ENCODE data around the gene ANKRD45. TPM values are rescaled to one million over a fixed set of nuclear protein-coding genes. Genes with fewer than 3 reads are reported as not detected.
"Not testable (repeated sequence)": the region's sequence is repeated elsewhere in the genome, so short reads cannot be mapped to it uniquely, and the experiment has no call there.

Gene ANKRD45
- total and polyA plus RNA-seq, 9 donors: 0.21 to 0.69 (median 0.48) TPM

GRCh38 chr1:173580071-173580470 lies 89.6 kb downstream of the ANKRD45 start:
- H3K9me3 ChIP-seq (replicated peaks; ENCODE audit: control insufficient read depth, low read depth, low read length): no peaks in the 10 kb centered on the region
- no peaks in the 10 kb centered on the region for H3K27me3 ChIP-seq (ENCODE audit: control insufficient read depth, insufficient read depth, low read length)
- H3K4me1 ChIP-seq (ENCODE audit: control insufficient read depth, insufficient read depth, low read length): no peaks in the 10 kb centered on the region
- no peak for DNase-seq
- no peaks in the 10 kb centered on the region for H3K36me3 ChIP-seq (ENCODE audit: control insufficient read depth, insufficient read depth, low read length)
- WGBS (ENCODE audit: insufficient coverage): 62% methylated on average over 2 of the region's 3 CpGs
- no peak overlapping the region for H3K4me3 ChIP-seq (ENCODE audit: low read length)
- no peak overlapping the region for H3K27ac ChIP-seq (ENCODE audit: low read length)

- H3K4me1 ChIP-seq (ENCODE audit: control insufficient read depth, insufficient read depth, low read length): no peaks in the 10 kb centered on the region
These were observed 96.1 kb downstream of the ANKRD45 start for GRCh38 chr1:173573596-173573995.

GRCh38 chr1:173572201-173572873 lies 97.3 kb downstream of the ANKRD45 start:
- WGBS (ENCODE audit: insufficient coverage): no CpG with 5 or more reads among the region's 3 CpGs

More at GRCh38 chr1:173573596-173573995, 96.1 kb downstream of the ANKRD45 start:
- no peaks in the 10 kb centered on the region for H3K9me3 ChIP-seq (replicated peaks; ENCODE audit: control insufficient read depth, low read depth, low read length)
- no peak overlapping the region for H3K4me3 ChIP-seq (ENCODE audit: low read length)
- H3K36me3 ChIP-seq (ENCODE audit: control insufficient read depth, insufficient read depth, low read length): no peaks in the 10 kb centered on the region
- H3K27ac ChIP-seq (ENCODE audit: low read length): no peak overlapping the region
- WGBS (ENCODE audit: insufficient coverage): 72% methylated on average over 4 of the region's 4 CpGs
- H3K27me3 ChIP-seq (ENCODE audit: control insufficient read depth, insufficient read depth, low read length): no peaks in the 10 kb centered on the region
- DNase-seq: no peak

DNA sequence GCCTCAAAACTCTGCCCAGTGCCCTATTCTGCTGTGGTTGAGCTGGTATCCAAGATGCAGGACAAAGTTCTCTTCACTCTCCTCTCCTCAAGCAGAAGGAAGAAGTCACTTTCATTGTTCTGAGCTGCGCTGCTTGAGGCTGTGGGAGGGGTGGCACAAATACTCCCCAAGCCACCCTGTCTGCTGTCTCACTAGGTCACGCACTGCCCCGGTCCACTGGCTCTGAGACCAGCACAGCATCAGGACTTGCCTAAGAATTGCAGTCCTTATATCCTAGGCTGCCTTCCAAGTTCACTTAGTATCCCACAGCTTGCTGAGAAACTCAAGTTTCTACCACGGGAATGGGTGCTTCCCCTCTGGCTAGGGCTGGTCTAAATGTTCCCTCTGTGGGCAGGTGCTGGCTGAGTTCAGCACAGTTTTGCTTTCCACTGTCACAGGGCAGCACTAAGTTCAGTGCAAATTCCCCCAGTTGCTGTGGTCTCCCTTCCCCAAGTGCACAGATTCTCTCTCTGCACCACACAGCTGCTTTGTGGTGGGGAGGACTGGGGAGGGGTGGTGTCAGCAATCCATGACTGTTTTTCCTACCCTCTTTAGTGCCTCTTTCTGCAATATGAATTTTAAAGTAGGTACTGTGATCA lies 99.2 kb downstream of the ANKRD45 start:
- no peaks in the 10 kb centered on the region for H3K9me3 ChIP-seq (replicated peaks; ENCODE audit: control insufficient read depth, low read depth, low read length)
- no peak for DNase-seq
- H3K27me3 ChIP-seq (ENCODE audit: control insufficient read depth, insufficient read depth, low read length): no peaks in the 10 kb centered on the region
- no peak overlapping the region for H3K27ac ChIP-seq (ENCODE audit: low read length)
- H3K4me3 ChIP-seq (ENCODE audit: low read length): no peak overlapping the region
- no peaks in the 10 kb centered on the region for H3K4me1 ChIP-seq (ENCODE audit: control insufficient read depth, insufficient read depth, low read length)
- 49% methylated on average over 3 of the region's 4 CpGs for WGBS (ENCODE audit: insufficient coverage)
- no peaks in the 10 kb centered on the region for H3K36me3 ChIP-seq (ENCODE audit: control insufficient read depth, insufficient read depth, low read length)

More at GRCh38 chr1:173572201-173572873, 97.3 kb downstream of the ANKRD45 start:
- H3K4me1 ChIP-seq (ENCODE audit: control insufficient read depth, insufficient read depth, low read length): no peaks in the 10 kb centered on the region
- no peak for DNase-seq
- H3K36me3 ChIP-seq (ENCODE audit: control insufficient read depth, insufficient read depth, low read length): no peaks in the 10 kb centered on the region
- no peak overlapping the region for H3K27ac ChIP-seq (ENCODE audit: low read length)
- no peak overlapping the region for H3K4me3 ChIP-seq (ENCODE audit: low read length)
- H3K27me3 ChIP-seq (ENCODE audit: control insufficient read depth, insufficient read depth, low read length): no peaks in the 10 kb centered on the region
- H3K9me3 ChIP-seq (replicated peaks; ENCODE audit: control insufficient read depth, low read depth, low read length): no peaks in the 10 kb centered on the region

DNA sequence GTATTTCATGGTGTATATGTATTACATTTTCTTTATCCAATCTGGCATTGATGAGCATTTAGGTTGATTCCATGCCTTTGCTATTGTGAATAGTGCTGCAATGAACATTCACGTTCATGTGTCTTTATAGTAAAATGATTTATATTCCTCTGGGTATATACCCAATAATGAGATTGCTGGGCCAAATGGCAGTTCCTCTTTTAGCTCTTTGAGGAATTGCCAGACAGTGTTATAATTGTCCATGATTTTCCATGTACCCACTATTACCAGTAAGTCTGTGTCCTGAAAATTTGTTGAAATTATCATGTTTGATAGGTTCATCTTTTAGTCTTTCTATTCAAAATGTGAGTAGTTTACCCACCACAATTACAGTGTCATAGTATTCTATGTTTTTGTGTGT lies 101.2 kb downstream of the ANKRD45 start:
- no peaks in the 10 kb centered on the region for H3K36me3 ChIP-seq (ENCODE audit: control insufficient read depth, insufficient read depth, low read length)
- H3K9me3 ChIP-seq (replicated peaks; ENCODE audit: control insufficient read depth, low read depth, low read length): no peaks in the 10 kb centered on the region
- no peak overlapping the region for H3K4me3 ChIP-seq (ENCODE audit: low read length)
- H3K27ac ChIP-seq (ENCODE audit: low read length): no peak overlapping the region
- no CpG with 5 or more reads among the region's 1 CpG for WGBS (ENCODE audit: insufficient coverage)
- H3K4me1 ChIP-seq (ENCODE audit: control insufficient read depth, insufficient read depth, low read length): no peaks in the 10 kb centered on the region
- no peaks in the 10 kb centered on the region for H3K27me3 ChIP-seq (ENCODE audit: control insufficient read depth, insufficient read depth, low read length)
- no peak for DNase-seq

DNA sequence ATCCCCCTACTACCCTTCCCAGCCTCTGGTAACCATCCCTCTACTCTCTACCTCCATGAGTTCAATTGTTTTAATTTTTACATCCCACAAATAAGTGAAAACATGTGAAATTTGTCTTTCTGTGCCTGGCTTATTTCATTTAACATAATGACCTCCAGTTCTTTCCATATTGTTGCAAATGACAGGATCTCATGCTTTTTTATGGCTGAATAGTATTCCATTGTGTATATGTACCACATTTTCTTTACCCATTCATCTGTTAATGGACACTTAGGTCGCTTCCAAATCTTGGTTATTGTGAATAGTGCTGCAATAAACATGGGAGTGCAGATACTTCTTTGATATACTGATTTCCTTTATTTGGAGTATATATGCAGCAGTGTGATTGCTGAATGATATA lies 105.8 kb downstream of the ANKRD45 start:
- WGBS (ENCODE audit: insufficient coverage): no CpG with 5 or more reads among the region's 1 CpG

DNA sequence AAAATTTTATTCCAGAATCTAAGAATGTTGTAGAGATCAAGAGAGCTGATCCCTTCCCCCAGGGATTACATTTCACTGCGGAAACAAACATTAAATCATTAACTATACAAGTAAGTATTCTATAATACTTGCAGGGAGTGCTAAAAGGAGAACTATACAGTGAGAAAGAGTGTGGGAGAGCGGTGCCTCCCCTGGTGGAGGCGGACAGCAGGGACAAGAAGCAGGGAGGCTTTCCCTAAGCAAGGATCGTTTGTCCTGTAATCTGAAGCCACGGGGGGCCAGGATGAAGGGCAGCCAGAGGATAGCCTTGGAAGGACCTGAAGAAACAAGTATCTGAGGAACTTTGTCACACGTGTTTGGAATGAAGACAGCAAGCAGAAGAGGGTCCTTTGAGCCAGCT lies 106.8 kb downstream of the ANKRD45 start:
- Histone ChIP-seq H3K27ac (ENCODE audit: low read length) (no peak overlapping the region), H3K4me1 (ENCODE audit: control insufficient read depth, insufficient read depth, low read length) (no peaks in the 10 kb centered on the region), H3K4me3 (ENCODE audit: low read length) (no peak overlapping the region), H3K9me3 (replicated peaks; ENCODE audit: control insufficient read depth, low read depth, low read length) (no peaks in the 10 kb centered on the region), H3K27me3 (ENCODE audit: control insufficient read depth, insufficient read depth, low read length) (no peaks in the 10 kb centered on the region), H3K36me3 (ENCODE audit: control insufficient read depth, insufficient read depth, low read length) (no peaks in the 10 kb centered on the region)
- WGBS (ENCODE audit: insufficient coverage): 44% methylated on average over 5 of the region's 6 CpGs
- no peak for DNase-seq

More for the DNA sequence above, 105.8 kb downstream of the ANKRD45 start:
- not testable (repeated sequence) for H3K27ac ChIP-seq (ENCODE audit: low read length); H3K9me3 ChIP-seq (replicated peaks; ENCODE audit: control insufficient read depth, low read depth, low read length); H3K27me3 ChIP-seq (ENCODE audit: control insufficient read depth, insufficient read depth, low read length); DNase-seq; H3K36me3 ChIP-seq (ENCODE audit: control insufficient read depth, insufficient read depth, low read length); H3K4me3 ChIP-seq (ENCODE audit: low read length); H3K4me1 ChIP-seq (ENCODE audit: control insufficient read depth, insufficient read depth, low read length)

DNA sequence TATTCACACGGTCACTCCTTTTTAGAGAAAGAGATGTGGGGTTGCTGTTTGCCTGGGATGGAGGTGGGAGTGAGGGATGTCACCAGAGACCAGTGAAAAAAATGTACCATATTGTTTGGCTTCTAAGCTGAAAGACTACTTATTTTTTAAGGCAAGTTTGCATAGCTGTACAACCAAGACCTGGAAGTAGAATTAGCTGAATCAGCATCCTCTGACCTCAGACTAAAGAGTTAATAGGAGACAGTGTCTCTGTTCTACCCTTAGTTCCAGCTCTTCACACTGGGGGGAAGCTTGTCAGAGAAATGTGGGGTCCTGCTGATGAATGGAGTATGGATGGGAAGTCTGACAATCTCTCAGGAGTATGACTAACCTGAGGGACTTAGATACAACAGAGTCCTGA lies 108.4 kb downstream of the ANKRD45 start:
- no peaks in the 10 kb centered on the region for H3K36me3 ChIP-seq (ENCODE audit: control insufficient read depth, insufficient read depth, low read length)
- H3K4me1 ChIP-seq (ENCODE audit: control insufficient read depth, insufficient read depth, low read length): no peaks in the 10 kb centered on the region
- no peak overlapping the region for H3K4me3 ChIP-seq (ENCODE audit: low read length)
- WGBS (ENCODE audit: insufficient coverage): no CpG with 5 or more reads among the region's 1 CpG
- no peak for DNase-seq
- no peaks in the 10 kb centered on the region for H3K9me3 ChIP-seq (replicated peaks; ENCODE audit: control insufficient read depth, low read depth, low read length)
- H3K27ac ChIP-seq (ENCODE audit: low read length): no peak overlapping the region
- H3K27me3 ChIP-seq (ENCODE audit: control insufficient read depth, insufficient read depth, low read length): no peaks in the 10 kb centered on the region

DNA sequence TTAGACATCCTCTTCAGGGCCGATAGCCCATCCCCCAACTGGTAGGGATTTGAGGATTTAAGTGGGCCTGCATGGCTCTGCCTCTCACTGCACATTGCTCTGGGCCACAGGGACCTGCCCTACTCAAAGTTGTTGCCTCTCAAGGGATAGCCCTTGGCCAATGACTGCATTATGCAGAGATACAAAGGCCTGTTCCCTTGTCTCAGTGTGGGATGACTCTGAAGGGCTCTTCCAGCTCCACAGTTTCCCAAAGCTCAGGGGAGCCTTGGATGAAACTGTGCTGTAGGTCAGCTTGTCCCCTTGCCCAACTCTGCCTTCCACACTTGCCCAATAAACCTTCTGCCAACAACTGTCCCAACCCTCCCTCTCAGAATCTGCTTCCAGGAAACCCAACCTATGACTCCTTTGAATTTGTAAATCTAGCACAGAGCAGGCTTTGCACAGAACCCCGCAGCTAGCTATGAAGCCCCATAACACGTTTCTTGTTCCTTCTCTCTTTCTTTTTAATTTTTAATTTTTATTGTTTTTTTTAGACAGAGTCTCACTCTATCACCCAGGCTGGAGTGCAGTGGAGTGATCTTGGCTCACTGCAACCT lies 109.3 kb downstream of the ANKRD45 start:
- no peaks in the 10 kb centered on the region for H3K4me1 ChIP-seq (ENCODE audit: control insufficient read depth, insufficient read depth, low read length)
- H3K27me3 ChIP-seq (ENCODE audit: control insufficient read depth, insufficient read depth, low read length): no peaks in the 10 kb centered on the region
- DNase-seq: no peak
- H3K36me3 ChIP-seq (ENCODE audit: control insufficient read depth, insufficient read depth, low read length): no peaks in the 10 kb centered on the region
- no peak overlapping the region for H3K27ac ChIP-seq (ENCODE audit: low read length)
- no peaks in the 10 kb centered on the region for H3K9me3 ChIP-seq (replicated peaks; ENCODE audit: control insufficient read depth, low read depth, low read length)
- 100% methylated on average over 1 of the region's 3 CpGs for whole genome bisulfite sequencing (ENCODE audit: insufficient coverage)
- H3K4me3 ChIP-seq (ENCODE audit: low read length): no peak overlapping the region
